ENCODE results near the gene CEBPB.
A peak's percentile ranks its signal among the peaks of the same experiment; 100 is the strongest.
"Not testable (repeated sequence)": the region's sequence is repeated elsewhere in the genome, so short reads cannot be mapped to it uniquely, and the experiment has no call there.

CEBPB gene

GRCh38 chr20:50190251-50191064 is at the start of gene CEBPB:
TSS of gene CEBPB (plus strand) at chr20:50190830. CDS start at chr20:50191034, 204 bp downstream.
- peak; percentile 86 to 87 for DNase-seq

DNA sequence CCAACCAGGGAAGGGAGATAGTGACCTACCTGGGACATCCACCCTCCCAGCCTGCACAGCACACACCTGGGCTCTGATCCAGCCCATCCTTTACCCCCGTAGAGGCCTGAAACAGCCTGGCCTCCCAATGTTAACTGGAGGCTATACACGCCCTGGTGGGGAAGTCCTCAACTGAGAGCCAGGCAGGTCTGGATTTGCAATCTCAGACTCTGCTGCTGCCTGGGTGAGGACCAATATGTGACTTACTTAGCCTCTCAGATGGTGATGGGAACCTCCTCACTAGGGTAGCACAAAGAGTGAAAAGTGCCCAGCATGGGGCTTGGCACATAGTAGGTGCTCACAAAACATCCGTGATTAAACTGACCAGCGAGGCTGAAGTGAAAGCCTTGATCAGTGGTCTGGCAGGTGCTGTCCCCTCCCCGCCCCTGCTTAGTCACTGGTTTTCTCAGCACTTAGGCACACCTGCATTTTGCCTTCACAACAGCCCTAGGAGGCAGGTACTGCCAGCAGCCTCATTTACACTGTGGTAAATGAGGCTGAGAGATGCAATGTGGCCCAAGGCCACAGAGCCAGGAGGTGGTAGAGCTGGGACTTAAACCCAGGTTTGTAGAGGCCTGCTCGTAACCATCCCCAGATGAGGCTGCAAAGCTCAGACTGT is 49.5 kb upstream of the CEBPB start:
- no peak for DNase-seq

DNA sequence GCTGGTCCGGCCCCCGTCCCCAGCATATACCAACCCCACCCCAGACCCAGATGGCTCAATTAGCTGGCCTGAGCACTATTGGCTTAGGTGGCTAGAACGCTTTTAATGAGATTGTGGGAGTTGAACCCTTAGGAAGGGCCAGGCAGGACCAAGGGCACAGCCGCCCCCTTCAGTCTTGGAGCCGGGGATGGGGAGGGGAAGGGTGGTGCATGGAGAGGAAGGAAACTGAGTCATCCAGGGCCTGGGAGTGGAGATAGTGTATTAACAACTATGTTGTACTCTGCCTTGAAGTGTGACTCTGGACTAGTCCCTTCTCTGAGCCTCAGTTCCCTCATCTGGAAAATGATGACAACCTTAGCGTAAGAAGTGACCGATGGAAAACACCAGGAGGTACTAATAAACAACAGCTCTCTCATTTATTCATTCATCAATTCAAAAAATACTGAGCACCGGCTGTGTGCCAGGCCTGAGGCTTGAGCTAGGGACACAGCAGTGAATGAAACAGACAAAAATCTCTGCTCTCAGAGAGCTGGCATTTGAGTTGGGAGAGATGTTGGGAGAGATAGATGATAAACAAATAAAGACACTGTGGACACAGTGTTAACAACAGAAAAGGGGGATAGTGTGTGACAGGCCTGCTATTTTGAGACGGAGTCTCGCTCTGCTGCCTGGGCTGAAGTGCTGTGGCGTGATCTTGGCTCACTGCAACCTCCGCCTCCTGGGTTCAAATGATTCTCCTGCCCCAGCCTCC is 48.6 kb upstream of the CEBPB start:
- DNase-seq: no peak

- DNase-seq: no peak
Measured at GRCh38 chr20:50142812-50143211, 47.8 kb upstream of the CEBPB start.

DNA sequence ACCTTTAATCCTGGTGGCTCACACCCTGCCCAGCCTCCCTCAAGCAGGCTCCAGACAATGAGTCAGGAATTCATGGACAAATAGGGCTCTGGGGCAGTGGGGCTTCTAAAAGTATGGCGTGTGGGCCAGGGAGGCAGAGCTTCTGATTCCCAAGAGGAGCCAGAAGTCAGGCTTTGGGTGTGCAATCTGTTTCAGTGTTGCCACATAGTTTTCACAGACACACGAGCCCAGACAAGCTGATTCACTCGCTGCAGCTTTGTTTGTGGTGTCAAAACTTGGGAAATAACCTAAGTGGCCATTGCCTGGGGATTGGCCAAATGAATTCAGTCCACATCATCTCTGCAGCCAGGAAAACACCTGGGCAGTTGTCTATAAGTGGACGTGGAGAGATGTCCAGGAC is 46.3 kb upstream of the CEBPB start:
- DNase-seq: peak in 1 of 2 donors; percentile 52

GRCh38 chr20:50145566-50145965 is 45.1 kb upstream of the CEBPB start:
- no peak for DNase-seq

DNA sequence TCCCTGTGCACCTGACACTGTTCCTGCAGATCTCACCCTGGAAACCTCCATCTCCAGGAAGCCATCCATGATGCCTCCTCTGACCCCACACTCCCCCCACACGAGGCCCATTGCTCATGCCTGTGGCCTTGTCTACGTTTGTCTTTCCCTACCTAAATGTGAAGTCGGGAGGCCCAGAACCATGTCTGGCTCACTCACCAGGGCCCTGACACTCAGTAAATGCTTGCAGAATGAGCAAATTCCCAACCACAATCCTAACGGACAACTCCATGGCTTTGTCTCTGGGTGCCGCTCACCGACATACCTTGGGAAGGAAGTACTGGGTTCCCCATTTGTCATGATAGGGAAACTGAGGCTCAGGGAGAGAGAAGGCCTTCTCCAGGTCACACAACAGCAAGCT is 44.4 kb upstream of the CEBPB start:
- DNase-seq: no peak

GRCh38 chr20:50146732-50147662 is 43.6 kb upstream of the CEBPB start:
- peak; percentile 82 to 86 for DNase-seq

DNA sequence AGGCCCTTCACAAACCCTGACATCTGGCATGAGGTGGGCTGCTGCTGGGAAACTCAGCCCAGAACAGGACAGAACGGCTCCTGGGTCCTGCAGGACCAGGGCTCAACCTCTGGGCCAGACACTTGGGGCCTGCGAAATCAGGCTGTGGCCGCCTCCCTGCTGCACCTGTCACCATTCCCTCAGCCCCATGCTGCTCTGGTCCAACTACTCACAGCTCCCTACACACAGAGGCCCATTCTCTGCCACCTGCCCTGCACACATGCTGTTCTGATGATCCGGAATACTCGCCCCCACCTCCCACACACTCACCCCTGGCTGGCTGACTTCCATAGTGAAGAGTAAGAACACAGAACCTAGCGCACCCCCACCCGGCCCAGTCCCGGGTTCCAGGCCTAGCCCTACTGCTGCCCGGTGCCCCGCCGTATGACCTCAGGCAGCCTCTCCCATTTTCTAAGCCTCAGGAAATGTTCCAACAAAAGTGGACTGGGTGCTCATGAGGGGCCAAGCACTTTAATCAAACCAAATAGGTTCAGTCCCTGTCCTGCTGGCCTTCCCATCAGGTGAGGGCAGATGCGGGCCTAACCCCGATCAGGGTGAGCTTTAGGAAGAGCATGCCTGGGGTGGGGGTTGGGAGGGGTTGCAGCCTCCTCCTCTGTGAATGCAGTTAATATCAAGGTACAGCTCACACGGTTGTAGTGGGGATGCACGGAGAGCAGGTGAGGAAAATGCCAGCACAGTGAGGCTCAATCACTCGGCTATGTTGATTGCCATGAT is 41.0 kb upstream of the CEBPB start:
- no peak for DNase-seq

DNA sequence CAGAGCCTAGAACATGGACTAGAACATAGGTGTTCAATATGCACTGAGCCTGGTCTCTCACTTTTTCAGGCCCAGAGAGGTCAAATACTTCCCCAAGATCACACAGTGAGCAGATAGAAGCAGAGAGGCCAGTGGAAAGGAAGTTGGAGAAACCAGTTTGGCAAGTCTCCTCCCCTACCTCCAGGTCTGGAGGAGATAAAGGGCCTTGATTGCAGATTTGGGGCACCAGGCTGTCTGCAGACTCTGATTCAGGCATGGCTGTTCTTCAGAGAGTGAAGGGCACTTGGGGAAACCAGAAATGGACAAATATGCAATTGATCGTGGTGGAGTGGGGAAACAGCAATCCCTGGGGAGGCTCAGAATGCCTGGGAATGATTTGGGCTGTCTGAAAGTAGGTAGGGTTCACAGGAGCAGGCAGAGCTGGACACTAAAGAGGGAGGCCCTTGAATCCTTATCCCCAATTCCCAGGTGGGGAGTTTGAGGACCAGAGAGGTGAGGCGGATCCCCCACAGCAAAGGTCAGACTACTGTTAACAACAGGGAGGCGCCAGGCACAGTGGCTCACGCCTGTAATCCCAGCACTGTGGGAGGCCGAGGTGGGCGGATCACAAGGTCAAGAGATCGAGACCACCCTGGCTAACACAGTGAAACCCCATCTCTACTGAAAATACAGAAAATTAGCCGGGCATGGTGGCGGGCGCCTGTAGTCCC is 39.4 kb upstream of the CEBPB start:
- no peak for DNase-seq

DNA sequence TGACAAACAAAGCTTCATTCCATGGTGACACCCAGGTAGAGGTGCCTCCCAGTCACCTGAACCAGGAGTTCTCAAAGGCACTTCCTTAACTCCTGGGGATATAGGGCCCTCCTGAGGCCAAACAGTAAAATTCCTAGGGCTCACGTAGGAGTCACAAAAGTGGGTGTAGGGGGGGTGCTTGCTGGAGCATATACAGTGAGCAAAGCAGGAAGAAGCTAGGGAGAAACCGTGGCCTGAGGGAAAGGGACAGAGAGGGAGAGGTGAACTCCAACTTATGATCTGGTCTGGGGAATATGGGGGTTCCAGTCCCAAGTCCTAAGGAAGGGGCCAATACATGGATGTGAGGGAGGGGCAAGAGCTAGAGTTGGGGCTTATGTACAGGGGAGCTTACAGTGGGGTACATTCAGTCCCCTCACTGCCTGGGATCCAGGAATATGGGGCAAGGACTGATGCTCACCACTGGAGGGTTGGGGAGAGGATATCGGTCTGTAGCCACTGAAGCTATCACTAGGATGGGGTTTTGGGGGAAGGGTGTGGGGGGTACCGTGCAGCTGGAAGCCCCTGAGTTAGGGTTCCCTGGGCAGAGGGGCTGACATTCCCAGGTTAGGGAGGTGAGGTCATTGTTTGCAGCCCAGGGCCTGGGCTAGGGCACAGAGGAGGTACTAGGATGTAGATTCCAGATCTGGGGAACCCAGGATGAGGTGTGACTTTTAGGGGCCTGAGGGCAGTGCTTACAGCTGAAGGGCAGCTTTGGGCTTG is 38.1 kb upstream of the CEBPB start:
- peak in 1 of 2 donors; percentile 13 for DNase-seq

GRCh38 chr20:50153153-50153499 is 37.5 kb upstream of the CEBPB start:
- DNase-seq: no peak

GRCh38 chr20:50153500-50154377 is 36.9 kb upstream of the CEBPB start, which contains the start of gene PEDS1:
TSS of gene PEDS1 (minus strand) at chr20:50153723. CDS start at chr20:50153637, 86 bp downstream.
- DNase-seq: peak; percentile 77 to 86

GRCh38 chr20:50161494-50161893 is 29.1 kb upstream of the CEBPB start:
- not testable (repeated sequence) for DNase-seq

DNA sequence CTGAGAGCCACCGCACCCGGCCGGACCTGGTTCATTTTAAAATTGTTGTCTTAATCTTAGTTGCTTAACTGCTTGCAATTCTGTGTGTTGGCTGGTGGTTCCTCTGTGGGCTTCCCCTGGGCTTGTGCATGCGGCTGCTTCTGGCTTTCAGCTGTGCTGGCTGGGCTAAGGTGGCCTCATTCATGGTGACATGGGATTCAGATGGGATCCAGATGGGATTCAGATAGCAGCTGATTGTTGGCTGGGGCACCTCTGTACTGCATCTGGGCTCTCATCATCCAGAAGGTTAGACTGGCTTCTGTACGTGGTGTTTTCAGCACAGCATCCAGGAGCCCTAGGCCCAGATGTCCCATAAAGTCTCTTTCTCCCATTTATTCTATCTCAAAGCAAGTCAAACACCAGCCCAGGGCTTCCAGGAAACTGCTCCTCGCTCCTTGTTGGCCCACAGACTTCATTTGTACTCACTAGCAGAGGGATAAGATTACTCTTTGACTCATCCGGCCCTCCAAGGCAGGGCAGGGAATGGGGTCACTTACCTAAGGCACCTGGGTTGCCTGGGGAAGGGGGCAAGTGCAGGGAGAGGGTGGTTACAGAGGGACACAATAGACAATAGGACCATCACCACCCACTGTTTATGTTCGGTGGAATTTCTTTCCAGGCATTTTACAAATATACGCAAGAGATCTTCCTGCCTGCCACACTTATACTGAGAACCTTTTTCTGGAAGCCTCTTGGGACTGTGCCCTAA is 26.9 kb upstream of the CEBPB start:
- DNase-seq: no peak

- DNase-seq: peak; percentile 63 to 85
Measured at GRCh38 chr20:50165684-50166554, 24.7 kb upstream of the CEBPB start.

DNA sequence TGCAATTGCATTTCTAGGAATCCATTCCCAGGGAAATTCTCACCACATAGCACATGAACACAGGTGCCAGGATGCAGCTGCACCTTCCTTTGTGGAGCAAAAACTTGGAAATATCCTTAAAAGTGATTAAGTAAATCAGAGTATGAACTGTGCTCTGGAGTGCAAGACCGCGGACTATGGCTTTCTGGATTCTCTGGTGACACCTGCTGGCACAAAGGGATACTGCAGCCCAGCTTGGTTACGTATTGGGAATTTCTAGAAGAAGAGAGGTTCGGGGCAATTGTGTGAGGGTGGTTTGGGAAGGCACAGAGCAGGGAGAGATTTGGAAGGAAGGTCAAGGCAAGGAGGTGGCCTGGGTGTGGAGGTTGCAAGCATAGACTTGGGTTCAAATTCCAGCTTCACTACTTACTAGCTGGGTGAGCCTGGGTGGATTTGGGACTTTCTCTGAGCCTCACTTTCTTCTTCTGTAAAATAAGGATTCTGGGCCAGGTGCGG is 21.3 kb upstream of the CEBPB start:
- DNase-seq: peak; percentile 76 to 83
